B cell (primary cell): Measurements from ENCODE around the gene POLD2.

Source experiments
- EZH2 ChIP-seq: IDR thresholded peaks from 2 replicates; pipeline ENCODE4 v1.6.1; 2012; ENCODE audit warnings: borderline replicate concordance, low read depth, mild to moderate bottlenecking, moderate library complexity, low read length; ENCODE audit not compliant: insufficient read depth, poor library complexity, severe bottlenecking
- TF ChIP-seq, protein P1 (sequence below): fragments of 200-600 bp; IDR thresholded peaks from one replicate; pipeline ENCODE4 v1.8.0; 2022; ENCODE audit warnings: antibody characterized with exemption, mild to moderate bottlenecking

DNA sequence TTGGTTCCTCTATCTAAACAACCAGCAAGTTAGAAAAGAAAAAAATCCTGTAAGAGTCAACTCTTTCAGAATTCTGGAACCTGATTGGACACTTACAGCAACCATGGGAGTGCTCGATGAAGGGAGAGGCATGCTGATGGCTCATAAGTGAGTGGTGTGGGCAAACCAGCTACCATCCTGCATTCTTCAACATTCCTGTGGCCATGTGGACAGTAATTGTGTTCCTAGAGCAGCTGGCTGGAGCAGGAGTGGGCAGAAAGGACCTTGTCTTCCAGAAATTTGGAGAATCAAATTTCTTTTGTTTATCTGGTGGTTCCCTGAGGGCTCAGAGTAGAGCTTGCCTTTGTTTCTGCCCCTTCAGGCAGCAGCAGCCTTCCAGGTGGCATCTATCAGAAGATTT is 40.2 kb upstream of the POLD2 start:
- TF ChIP-seq, protein P1, sequence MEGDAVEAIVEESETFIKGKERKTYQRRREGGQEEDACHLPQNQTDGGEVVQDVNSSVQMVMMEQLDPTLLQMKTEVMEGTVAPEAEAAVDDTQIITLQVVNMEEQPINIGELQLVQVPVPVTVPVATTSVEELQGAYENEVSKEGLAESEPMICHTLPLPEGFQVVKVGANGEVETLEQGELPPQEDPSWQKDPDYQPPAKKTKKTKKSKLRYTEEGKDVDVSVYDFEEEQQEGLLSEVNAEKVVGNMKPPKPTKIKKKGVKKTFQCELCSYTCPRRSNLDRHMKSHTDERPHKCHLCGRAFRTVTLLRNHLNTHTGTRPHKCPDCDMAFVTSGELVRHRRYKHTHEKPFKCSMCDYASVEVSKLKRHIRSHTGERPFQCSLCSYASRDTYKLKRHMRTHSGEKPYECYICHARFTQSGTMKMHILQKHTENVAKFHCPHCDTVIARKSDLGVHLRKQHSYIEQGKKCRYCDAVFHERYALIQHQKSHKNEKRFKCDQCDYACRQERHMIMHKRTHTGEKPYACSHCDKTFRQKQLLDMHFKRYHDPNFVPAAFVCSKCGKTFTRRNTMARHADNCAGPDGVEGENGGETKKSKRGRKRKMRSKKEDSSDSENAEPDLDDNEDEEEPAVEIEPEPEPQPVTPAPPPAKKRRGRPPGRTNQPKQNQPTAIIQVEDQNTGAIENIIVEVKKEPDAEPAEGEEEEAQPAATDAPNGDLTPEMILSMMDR: no peak
- no peak for TF ChIP-seq EZH2
